Natural killer cell (primary cell): Measurements from ENCODE around the gene TMEM170A. TPM values are rescaled to one million over a fixed set of nuclear protein-coding genes. Genes with fewer than 3 reads are reported as not detected.
"Not testable (repeated sequence)": the region's sequence is repeated elsewhere in the genome, so short reads cannot be mapped to it uniquely, and the experiment has no call there.

Experiments
- ATAC-seq, 3 donors: fragments of 150-1000 bp in 2 of 3; fragments of 200-7000 bp in 1 of 3; cut with Tn5 transposase; 1 replicate in 1 of 3; 2 replicates in 2 of 3; pipeline ENCODE4 v1.10.0; 2021; ENCODE audit warnings: mild to moderate bottlenecking in 2 of 3, moderate library complexity in 2 of 3
- DNase-seq, 2 donors: peaks; one replicate each; pipeline versions ENCODE4 v3.0.0 to v3.0.0-alpha.2; 2013 to 2021; ENCODE audit warnings: mixed read lengths in 1 of 2
- H3K27ac ChIP-seq: one replicate; pipeline ENCODE4 v1.5.1; 2013; ENCODE audit warnings: mild to moderate bottlenecking, low read length
- H3K27me3 ChIP-seq: one replicate; pipeline ENCODE4 v1.6.1; 2013; ENCODE audit warnings: low read length; ENCODE audit not compliant: control insufficient read depth, insufficient read depth
- H3K36me3 ChIP-seq: one replicate; pipeline ENCODE4 v1.6.1; 2013; ENCODE audit warnings: low read length; ENCODE audit not compliant: control insufficient read depth, insufficient read depth
- H3K4me1 ChIP-seq: one replicate; pipeline ENCODE4 v1.6.1; 2013; ENCODE audit warnings: low read length; ENCODE audit not compliant: control insufficient read depth, insufficient read depth
- H3K4me3 ChIP-seq: one replicate; pipeline ENCODE4 v1.5.1; 2013; ENCODE audit warnings: low read length
- H3K9me3 ChIP-seq: one replicate; pipeline ENCODE4 v1.6.1; 2013; ENCODE audit warnings: low read length; ENCODE audit not compliant: control insufficient read depth, insufficient read depth
- H3K27ac Mint-ChIP-seq, 2 donors: one replicate each; pipeline ENCODE4 v1.8.0; 2022; ENCODE audit warnings: mild to moderate bottlenecking in 2 of 2, mixed read lengths in 2 of 2, moderate library complexity in 1 of 2
- H3K27me3 Mint-ChIP-seq, 2 donors: one replicate each; pipeline ENCODE4 v1.8.0; 2022; ENCODE audit warnings: low read depth in 2 of 2, mixed read lengths in 2 of 2
- H3K36me3 Mint-ChIP-seq: one replicate; pipeline ENCODE4 v1.8.0; 2022; ENCODE audit warnings: mixed read lengths
- H3K4me1 Mint-ChIP-seq, 2 donors: one replicate each; pipeline ENCODE4 v1.8.0; 2022; ENCODE audit warnings: mixed read lengths in 2 of 2
- H3K4me3 Mint-ChIP-seq: one replicate; pipeline ENCODE4 v1.8.0; 2022; ENCODE audit warnings: mild to moderate bottlenecking, moderate library complexity, mixed read lengths
- H3K9me3 Mint-ChIP-seq, 2 donors: one replicate each; pipeline ENCODE4 v1.8.0; 2022; ENCODE audit warnings: mixed read lengths in 2 of 2
- CTCF ChIP-seq: fragments of 200-600 bp; IDR thresholded peaks from one replicate; pipeline ENCODE4 v1.8.0; 2022; ENCODE audit warnings: antibody characterized with exemption
- WGBS: methylation state at CpG from one replicate; pipeline ENCODE4 v1.1.7; 2013; ENCODE audit warnings: missing lambda C conversion rate; ENCODE audit not compliant: insufficient coverage; 5-methylcytosine and 5-hydroxymethylcytosine counted together
- intact Hi-C: fragments of 100-400 bp; cut with micrococcal nuclease; formaldehyde crosslinking; loops from one replicate; pipeline ENCODE4 v1.14.2; 2022
- total RNA-seq, 4 donors: library from RNA; stranded (reverse); fragments of 120-200 nt in 1 of 4; gene quantifications; one replicate each; pipeline versions ENCODE4 v1.2.3 to v1.2.4, GENCODE V29; 2013 to 2022

Gene TMEM170A
- total RNA-seq, 3 donors from 2014 or later (not counting 1 experiment from before 2014, with no cell fraction given), result 51.5 to 61.0 (median 53.9) TPM

DNA sequence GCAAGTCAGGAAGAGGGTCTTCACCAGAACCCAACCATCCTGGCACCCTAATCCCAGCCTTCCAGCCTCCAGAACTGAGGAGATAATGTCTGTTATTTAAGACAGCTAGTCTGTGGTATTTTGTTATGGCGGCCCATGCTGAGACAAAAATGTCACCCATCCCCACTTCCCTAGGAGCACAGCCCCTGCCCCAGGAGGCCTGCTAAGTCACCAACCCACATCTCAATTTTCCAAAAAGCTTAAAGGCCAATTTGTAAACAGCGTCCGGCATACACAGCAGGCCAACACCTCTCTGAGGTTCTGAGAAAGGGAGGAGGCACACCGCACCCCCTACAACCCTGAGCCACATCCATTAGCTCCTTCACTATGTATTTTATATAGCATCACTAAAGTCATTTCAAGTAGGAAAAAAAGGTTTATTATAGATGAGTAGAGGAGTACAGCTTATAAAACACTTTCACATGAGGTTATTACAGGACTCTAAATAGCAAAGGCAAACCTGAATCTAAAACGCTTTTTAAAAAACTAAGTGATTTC, 6.9 kb downstream of the TMEM170A start:
- Mint-ChIP-seq H3K9me3 (no peaks in the 10 kb centered on the region), H3K27me3 (no peaks in the 10 kb centered on the region), H3K4me3 (no peak overlapping the region), H3K36me3 (no peaks in the 10 kb centered on the region), H3K4me1 (peaks cover 66 to 75% of the 10 kb centered on the region in 2 donors), H3K27ac (no peak overlapping the region)
- Histone ChIP-seq H3K36me3 (peaks cover 2% of the 10 kb centered on the region), H3K9me3 (no peaks in the 10 kb centered on the region), H3K27ac (no peak overlapping the region), H3K27me3 (no peaks in the 10 kb centered on the region), H3K4me1 (no peaks in the 10 kb centered on the region), H3K4me3 (no peak overlapping the region)
- DNase-seq (no peak), ATAC-seq (no peak)
- no peak for TF ChIP-seq CTCF
- WGBS, result 97% methylated on average over 3 of the region's 5 CpGs
- intact Hi-C loops, result no loop called here

DNA sequence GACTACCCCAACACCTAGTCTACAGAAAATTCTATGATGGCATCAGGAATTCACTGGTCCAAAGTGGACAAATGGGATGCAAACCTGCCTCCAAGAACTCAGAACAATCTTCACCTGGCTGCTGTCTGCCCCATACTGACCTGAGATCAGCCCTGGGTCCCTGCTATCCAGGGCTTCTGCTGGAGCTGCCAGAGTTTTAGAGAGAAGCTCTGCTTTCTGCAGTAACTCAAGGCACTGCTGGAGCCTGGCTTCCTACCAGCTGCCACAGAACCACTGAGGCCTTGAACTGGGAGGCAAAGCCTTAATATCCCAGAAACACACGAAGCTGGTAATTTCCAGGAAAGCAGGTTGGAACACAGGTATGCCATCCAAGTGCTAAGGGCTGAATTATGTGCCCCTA, 7.5 kb downstream of the TMEM170A start:
- Histone ChIP-seq H3K4me3 (no peak overlapping the region), H3K9me3 (no peaks in the 10 kb centered on the region), H3K27ac (no peak overlapping the region), H3K4me1 (no peaks in the 10 kb centered on the region), H3K36me3 (peaks cover 2% of the 10 kb centered on the region), H3K27me3 (no peaks in the 10 kb centered on the region)
- intact Hi-C loops, result no loop called here
- H3K4me1 Mint-ChIP-seq, result peaks cover 61 to 71% of the 10 kb centered on the region in 2 donors
- no peak for TF ChIP-seq CTCF
- H3K27me3 Mint-ChIP-seq, result no peaks in the 10 kb centered on the region
- H3K27ac Mint-ChIP-seq, result peak overlapping the region in 1 of 2 donors; percentile 42
- no peak overlapping the region for H3K4me3 Mint-ChIP-seq
- WGBS, result 100% methylated on average over 1 of the region's 1 CpG
- ATAC-seq (no peak), DNase-seq (no peak)
- H3K9me3 Mint-ChIP-seq, result no peaks in the 10 kb centered on the region
- no peaks in the 10 kb centered on the region for H3K36me3 Mint-ChIP-seq

GRCh38 chr16:75456486-75456885, 8.0 kb downstream of the TMEM170A start:
- H3K27me3 ChIP-seq, H3K4me3 Mint-ChIP-seq, H3K4me3 ChIP-seq, H3K27ac ChIP-seq, H3K9me3 ChIP-seq, H3K9me3 Mint-ChIP-seq, intact Hi-C loops, H3K36me3 Mint-ChIP-seq, H3K27me3 Mint-ChIP-seq, H3K36me3 ChIP-seq, ATAC-seq, H3K4me1 ChIP-seq, DNase-seq: not testable (repeated sequence)
- Mint-ChIP-seq H3K27ac (peak overlapping the region in 1 of 2 donors; percentile 42), H3K4me1 (peaks cover 56 to 66% of the 10 kb centered on the region in 2 donors)
- 96% methylated on average over 4 of the region's 4 CpGs for WGBS

DNA sequence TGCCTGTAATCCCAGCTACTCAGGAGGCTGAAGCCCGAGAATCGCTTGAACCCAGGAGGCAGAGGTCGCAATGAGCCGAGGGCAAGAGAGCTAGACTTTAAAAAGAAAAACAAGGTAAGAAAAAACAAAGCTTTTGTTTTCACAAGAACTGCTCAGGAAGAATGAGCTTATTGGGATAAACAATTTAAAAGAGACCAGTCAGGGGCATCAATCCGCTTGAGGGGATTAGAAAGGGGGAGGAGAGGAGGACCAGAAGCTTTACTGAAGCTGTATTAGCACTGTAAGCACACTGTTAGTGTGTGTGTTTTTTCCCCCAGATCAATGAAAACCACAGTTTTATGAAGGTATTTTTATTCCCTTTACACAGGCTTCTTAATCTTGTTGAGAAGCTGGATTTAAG, 8.8 kb downstream of the TMEM170A start:
- WGBS, result 96% methylated on average over 5 of the region's 5 CpGs

More for the DNA sequence above, 8.8 kb downstream of the TMEM170A start:
- H3K27ac ChIP-seq, result no peak overlapping the region
- no peaks in the 10 kb centered on the region for H3K27me3 Mint-ChIP-seq
- no peaks in the 10 kb centered on the region for H3K36me3 Mint-ChIP-seq
- TF ChIP-seq CTCF, result no peak
- H3K4me3 Mint-ChIP-seq, result no peak overlapping the region
- H3K4me3 ChIP-seq, result no peak overlapping the region
- H3K27me3 ChIP-seq, result no peaks in the 10 kb centered on the region
- H3K27ac Mint-ChIP-seq, result peak overlapping the region in 1 of 2 donors; percentile 57
- DNase-seq (no peak), ATAC-seq (no peak)
- H3K36me3 ChIP-seq, result peaks cover 5% of the 10 kb centered on the region
- H3K9me3 ChIP-seq, result no peaks in the 10 kb centered on the region
- no peaks in the 10 kb centered on the region for H3K4me1 ChIP-seq
- no peaks in the 10 kb centered on the region for H3K9me3 Mint-ChIP-seq
- H3K4me1 Mint-ChIP-seq, result peaks cover 52 to 61% of the 10 kb centered on the region in 2 donors
- intact Hi-C loops, result no loop called here
